ENCODE measurements around the gene SELP.
A peak's percentile ranks its signal among the peaks of the same experiment; 100 is the strongest.

SELP gene

GRCh38 chr1:169576241-169576934 is 53.5 kb downstream of the SELP start:
- DNase-seq (ENCODE audit: insufficient read length, low spot score) = no peak
- FAIRE-seq = no peak
- no peak for TF ChIP-seq POLR2A (IDR thresholded peaks at IDR 0.05; ENCODE audit: low read depth, low read length)

- FAIRE-seq (no peak), DNase-seq (ENCODE audit: insufficient read length, low spot score) (no peak)
- no peak for TF ChIP-seq POLR2A (IDR thresholded peaks at IDR 0.05; ENCODE audit: low read depth, low read length)
These were observed 55.6 kb downstream of the SELP start for GRCh38 chr1:169574336-169574735.

- DNase-seq (ENCODE audit: insufficient read length, low spot score) = no peak
- FAIRE-seq = no peak
- no peak for TF ChIP-seq POLR2A (IDR thresholded peaks at IDR 0.05; ENCODE audit: low read depth, low read length)
These were observed 57.7 kb downstream of the SELP start for GRCh38 chr1:169572187-169572586.

- no peak for TF ChIP-seq POLR2A (IDR thresholded peaks at IDR 0.05; ENCODE audit: low read depth, low read length)
- FAIRE-seq (no peak), DNase-seq (ENCODE audit: insufficient read length, low spot score) (no peak)
These were observed 58.5 kb downstream of the SELP start for GRCh38 chr1:169571450-169571849.

- TF ChIP-seq POLR2A (IDR thresholded peaks at IDR 0.05; ENCODE audit: low read depth, low read length) = no peak
- no peak for DNase-seq (ENCODE audit: insufficient read length, low spot score)
- FAIRE-seq = no peak
These were observed 59.8 kb downstream of the SELP start for GRCh38 chr1:169570172-169570574.

- FAIRE-seq = no peak
These were observed 61.4 kb downstream of the SELP start for GRCh38 chr1:169568497-169568896.

GRCh38 chr1:169565335-169566271 is 64.3 kb downstream of the SELP start:
- no peak for FAIRE-seq
- TF ChIP-seq POLR2A (IDR thresholded peaks at IDR 0.05; ENCODE audit: low read depth, low read length) = no peak
- DNase-seq (ENCODE audit: insufficient read length, low spot score) = no peak

More at GRCh38 chr1:169568497-169568896, 61.4 kb downstream of the SELP start:
- no peak for TF ChIP-seq POLR2A (IDR thresholded peaks at IDR 0.05; ENCODE audit: low read depth, low read length)
- DNase-seq (ENCODE audit: insufficient read length, low spot score) = no peak

GRCh38 chr1:169563650-169564049 is 66.3 kb downstream of the SELP start:
- DNase-seq (ENCODE audit: insufficient read length, low spot score) (no peak), FAIRE-seq (no peak)
- TF ChIP-seq POLR2A (IDR thresholded peaks at IDR 0.05; ENCODE audit: low read depth, low read length) = no peak

GRCh38 chr1:169563019-169563615 is 66.8 kb downstream of the SELP start:
- TF ChIP-seq POLR2A (IDR thresholded peaks at IDR 0.05; ENCODE audit: low read depth, low read length) = no peak
- no peak for DNase-seq (ENCODE audit: insufficient read length, low spot score)
- FAIRE-seq = no peak

- DNase-seq (ENCODE audit: insufficient read length, low spot score) = no peak
- FAIRE-seq = no peak
- no peak for TF ChIP-seq POLR2A (IDR thresholded peaks at IDR 0.05; ENCODE audit: low read depth, low read length)
These were observed 68.2 kb downstream of the SELP start for GRCh38 chr1:169561692-169562091.

- DNase-seq (ENCODE audit: insufficient read length, low spot score) (no peak), FAIRE-seq (no peak)
- no peak for TF ChIP-seq POLR2A (IDR thresholded peaks at IDR 0.05; ENCODE audit: low read depth, low read length)
These were observed 72.8 kb downstream of the SELP start for GRCh38 chr1:169557131-169557530.

- DNase-seq (ENCODE audit: insufficient read length, low spot score) (no peak), FAIRE-seq (peak; percentile 86)
- no peak for TF ChIP-seq POLR2A (IDR thresholded peaks at IDR 0.05; ENCODE audit: low read depth, low read length)
These were observed 79.6 kb downstream of the SELP start for GRCh38 chr1:169550294-169550693.

- FAIRE-seq = no peak
- no peak for TF ChIP-seq POLR2A (IDR thresholded peaks at IDR 0.05; ENCODE audit: low read depth, low read length)
- no peak for DNase-seq (ENCODE audit: insufficient read length, low spot score)
These were observed 81.6 kb downstream of the SELP start for GRCh38 chr1:169548282-169548681.

Data from H54 (cell line).